ENCODE data around the gene VTI1A. TPM values are rescaled to one million over a fixed set of nuclear protein-coding genes. Genes with fewer than 3 reads are reported as not detected.
"Not testable (repeated sequence)": the region's sequence is repeated elsewhere in the genome, so short reads cannot be mapped to it uniquely, and the experiment has no call there.

The VTI1A gene
- total and polyA plus RNA-seq, 2 of the 4 experiments (the other 2 are of a cell fraction): 9.7 to 24.9 TPM

DNA sequence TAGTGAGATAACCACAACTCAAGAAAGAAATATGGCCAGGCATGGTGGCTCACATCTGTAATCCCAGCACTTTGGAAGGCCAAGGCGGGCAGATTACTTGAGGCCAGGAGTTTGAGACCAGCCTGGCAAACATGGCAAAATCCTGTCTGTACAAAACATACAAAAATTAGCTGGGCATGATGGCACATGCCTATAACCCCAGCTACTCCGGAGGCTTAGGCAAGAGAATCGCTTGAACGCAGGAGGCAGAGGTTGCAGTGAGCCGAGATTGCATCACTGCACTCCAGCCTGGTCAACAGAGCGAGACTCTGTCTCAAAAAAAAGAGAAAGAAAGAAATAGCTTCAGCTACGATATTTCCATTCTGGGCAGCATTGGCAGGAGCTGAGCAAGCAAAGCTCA lies 143.8 kb downstream of the VTI1A start:
- BruUV-seq (replicated peaks); dilution Hi-C loops (cut with HindIII; ENCODE audit: low sequenced_read_pairs, unreplicated experiment): not testable (repeated sequence)

More for the DNA sequence above, 143.8 kb downstream of the VTI1A start:
- H2BK15ac ChIP-seq (ENCODE audit: low read depth, low read length); ATAC-seq (ENCODE audit: low read depth); H3K18ac ChIP-seq (ENCODE audit: low read depth, low read length); H3K9ac ChIP-seq (ENCODE audit: low read depth, low read length); DNase-seq; POLR2A ChIA-PET (ENCODE audit: unreplicated experiment); H3K23ac ChIP-seq (ENCODE audit: low read depth, low read length); H2BK20ac ChIP-seq (ENCODE audit: low read depth, low read length); intact Hi-C loops (cut with micrococcal nuclease); H4K5ac ChIP-seq (ENCODE audit: low read depth, low read length); CTCF ChIA-PET; H4K20me1 ChIP-seq (ENCODE audit: insufficient read depth, low read length); H2BK5ac ChIP-seq (ENCODE audit: low read depth, low read length, poor library complexity, severe bottlenecking); H3K27ac ChIP-seq (ENCODE audit: insufficient read depth, low read length); H4K8ac ChIP-seq (ENCODE audit: low read depth in 2 of 2, low read length in 2 of 2); H3K4me3 ChIP-seq (ENCODE audit: insufficient read depth, low read depth, low read length); H3K4ac ChIP-seq (ENCODE audit: low read depth, low read length); H3K4me1 ChIP-seq (ENCODE audit: control insufficient read depth, insufficient read depth, low read length); H3K79me1 ChIP-seq (ENCODE audit: low read depth in 1 of 2, low read length in 2 of 2); H2AK5ac ChIP-seq (ENCODE audit: low read depth, low read length); H3K9me3 ChIP-seq (ENCODE audit: control insufficient read depth, insufficient read depth, low read length); H2AFZ ChIP-seq (replicated peaks; ENCODE audit: low read length, poor library complexity); H4K91ac ChIP-seq (ENCODE audit: insufficient read depth, low read depth, low read length); in situ Hi-C loops (cut with MboI; ENCODE audit: low sequenced_read_pairs); H3K4me2 ChIP-seq (ENCODE audit: low read depth, low read length); H3K56ac ChIP-seq (ENCODE audit: extremely low read depth, insufficient read depth, low read length); H2AK9ac ChIP-seq (replicated peaks; ENCODE audit: low read depth, low read length, poor library complexity); H3K27me3 ChIP-seq (ENCODE audit: control insufficient read depth, insufficient read depth, low read length); H3K36me3 ChIP-seq (ENCODE audit: control insufficient read depth, insufficient read depth, low read length); H3K14ac ChIP-seq (replicated peaks; ENCODE audit: low read depth, low read length); H3K9me1 ChIP-seq (ENCODE audit: insufficient read depth, low read length); H2BK120ac ChIP-seq (ENCODE audit: low read depth, low read length): not testable (repeated sequence)
- 92% methylated on average over 4 of the region's 7 CpGs; no CpG with 5 or more reads in 1 of the 2 experiments for WGBS, 2 experiments (ENCODE audit: extremely low coverage in 2 of 2, insufficient read length in 1 of 2)

All from IMR-90 (cell line).